K562 (cell line): ENCODE measurements around the gene INPP5D. TPM values are rescaled to one million over a fixed set of nuclear protein-coding genes. Genes with fewer than 3 reads are reported as not detected.
"Not testable (repeated sequence)": the region's sequence is repeated elsewhere in the genome, so short reads cannot be mapped to it uniquely, and the experiment has no call there.

ENCODE experiments used
- ATAC-seq: fragments of 200-7000 bp; cut with Tn5 transposase; 3 replicates; pipeline ENCODE4 v1.9.1; 2020; ENCODE audit warnings: moderate library complexity
- BruUV-seq: library from RNA; stranded (reverse); fragments of 400-500 nt; replicated peaks from 2 replicates; lab custom pipeline; 2021; lab: Mats Ljungman, UMichigan
- CTCF ChIA-PET: fragments of 300-600 bp; formaldehyde crosslinking; extraction: SDS; loops from one replicate; lab custom pipeline; 2021; ENCODE audit warnings: low intra/inter-chr PET ratio; lab: Yijun Ruan, JAX
- POLR2A ChIA-PET: fragments of 300-600, 350-650 bp; sonication (Branson Sonifier 250); formaldehyde crosslinking; extraction: SDS; loops from one replicate; lab custom pipeline; 2021; ENCODE audit warnings: antibody characterized with exemption, inconsistent platforms; lab: Yijun Ruan, JAX
- DNase-seq, 4 experiments: peaks; one replicate each; pipeline versions ENCODE4 v3.0.0 to v3.0.0-alpha.2; 2011 to 2018; ENCODE audit warnings: low spot score in 3 of 4, mixed read lengths in 3 of 4; ENCODE audit errors: extremely low read depth in 1 of 4
- FAIRE-seq: peaks from 2 replicates; lab custom pipeline; 2011; peaks lifted over from hg19 to GRCh38; lab: Jason Lieb, UNC
- H2AFZ ChIP-seq: 2 replicates; pipeline ENCODE4 v1.6.0; 2011; ENCODE audit warnings: low read depth, low read length, control low read depth, inconsistent platforms
- H3K27ac ChIP-seq: fragments of 200-600 bp; 3 replicates; pipeline ENCODE4 v1.8.0; 2011; ENCODE audit warnings: low read depth, mild to moderate bottlenecking, control low read depth, inconsistent platforms, low read length, moderate library complexity, mixed read lengths; ENCODE audit errors: extremely low read depth
- H3K27me3 ChIP-seq, 2 experiments: fragments of 300-600 bp in 1 of 2; 2 replicates in 1 of 2; 3 replicates in 1 of 2; pipeline versions ENCODE4 v1.6.0 to v1.8.0; 2011; ENCODE audit warnings: inconsistent platforms in 2 of 2, low read length in 2 of 2, mild to moderate bottlenecking in 1 of 2, mixed read lengths in 1 of 2, moderate library complexity in 1 of 2; ENCODE audit not compliant: control insufficient read depth in 2 of 2, insufficient read depth in 2 of 2
- H3K36me3 ChIP-seq: fragments of 300-600 bp; 3 replicates; pipeline ENCODE4 v1.8.0; 2011; ENCODE audit warnings: mild to moderate bottlenecking, low read length, inconsistent platforms; ENCODE audit not compliant: control insufficient read depth, insufficient read depth
- H3K4me1 ChIP-seq, 2 experiments: fragments of 200-600 bp in 1 of 2; replicated peaks in 1 of 2; 2 replicates in 1 of 2; 3 replicates in 1 of 2; pipeline versions ENCODE4 v1.5.1 to v1.8.0; 2011; ENCODE audit warnings: inconsistent platforms in 2 of 2, low read length in 2 of 2, mild to moderate bottlenecking in 1 of 2, mixed read lengths in 1 of 2, moderate library complexity in 1 of 2; ENCODE audit not compliant: control insufficient read depth in 2 of 2, insufficient read depth in 2 of 2
- H3K4me2 ChIP-seq: 2 replicates; pipeline ENCODE4 v1.6.1; 2011; ENCODE audit warnings: low read length, control low read depth, inconsistent platforms, mixed read lengths; ENCODE audit not compliant: insufficient read depth
- H3K4me3 ChIP-seq: fragments of 200-600 bp; sonication (generic), shearing (Covaris generic); 2 replicates; pipeline ENCODE4 v1.5.1; 2016; ENCODE audit warnings: control low read depth, inconsistent platforms
- H3K79me2 ChIP-seq: fragments of 200-600 bp; 3 replicates; pipeline ENCODE4 v1.8.0; 2011; ENCODE audit warnings: low read length, inconsistent platforms; ENCODE audit not compliant: control insufficient read depth, insufficient read depth
- H3K9ac ChIP-seq, 2 experiments: 2 replicates each; pipeline versions ENCODE4 v1.6.0 to v1.6.1; 2011; ENCODE audit warnings: low read depth in 2 of 2, low read length in 2 of 2, control low read depth in 1 of 2, inconsistent platforms in 1 of 2, mild to moderate bottlenecking in 1 of 2, mixed read lengths in 1 of 2; ENCODE audit not compliant: insufficient read depth in 1 of 2
- H3K9me1 ChIP-seq: one replicate; pipeline ENCODE4 v1.6.0; 2011; ENCODE audit warnings: inconsistent platforms, mild to moderate bottlenecking, low read length, moderate library complexity; ENCODE audit not compliant: control insufficient read depth, insufficient read depth
- H3K9me3 ChIP-seq: replicated peaks from 2 replicates; pipeline ENCODE4 v1.5.1; 2011; ENCODE audit warnings: low read depth, low read length, inconsistent platforms; ENCODE audit not compliant: control insufficient read depth, insufficient read depth
- H4K20me1 ChIP-seq: replicated peaks from 2 replicates; pipeline ENCODE4 v1.6.1; 2011; ENCODE audit warnings: low read length, inconsistent platforms, mixed read lengths; ENCODE audit not compliant: control insufficient read depth, insufficient read depth
- COPS2 ChIP-seq: fragments of 450-650 bp; conservative IDR thresholded peaks from 2 replicates; pipeline ENCODE4 v1.6.1; 2016; ENCODE audit warnings: mild to moderate bottlenecking, moderate library complexity
- ETS2 ChIP-seq: IDR thresholded peaks from 2 replicates; pipeline ENCODE4 v1.6.1; 2016; ENCODE audit warnings: borderline replicate concordance, missing genetic modification characterization, mild to moderate bottlenecking, moderate library complexity, missing compliant biosample characterization; ENCODE audit not compliant: poor library complexity, severe bottlenecking
- MCM7 ChIP-seq, 2 experiments: fragments of 450-650 bp; IDR thresholded peaks; 2 replicates each; pipeline ENCODE4 v1.6.1; 2016 to 2018
- ZNF79 ChIP-seq: fragments of 250-450 bp; sonication (Bioruptor Pico); IDR thresholded peaks from 2 replicates; pipeline ENCODE4 v1.4.0; 2020; ENCODE audit warnings: low read depth, mild to moderate bottlenecking, moderate library complexity
- WGBS: fragments of 100-300 bp; shearing (Covaris generic); methylation state at CpG from one replicate; pipeline ENCODE4 v1.1.6; 2016; ENCODE audit warnings: low coverage, mixed read lengths; ENCODE audit not compliant: insufficient coverage; ENCODE audit errors: missing lambda C conversion rate; 5-methylcytosine and 5-hydroxymethylcytosine counted together
- in situ Hi-C: fragments of 300-500 bp; cut with MboI; formaldehyde crosslinking; loops from 4 replicates; pipeline ENCODE4 v1.15.0; 2018; ENCODE audit warnings: inconsistent platforms, mixed read lengths
- intact Hi-C: fragments of 100-400 bp; cut with micrococcal nuclease; formaldehyde crosslinking; loops from 2 replicates; pipeline ENCODE4 v1.14.2; 2022
- polyA plus RNA-seq, 8 experiments: library from polyadenylated mRNA; depleted of rRNA in 4 of 8; stranded (reverse) in 5 of 8; unstranded in 3 of 8; fragments of >200 nt; fragmentation: Nextera tagmentation in 2 of 8; fragmentation: Illumina TruSeq in 1 of 8; extraction: Ambion mirVana in 2 of 8; extraction: Trizol in 1 of 8; gene quantifications; 2 replicates each; pipeline versions ENCODE4 v1.2.1 to v1.2.3, GENCODE V29; 2011 to 2014; ENCODE audit warnings: inconsistent platforms in 1 of 8, missing spikeins in 1 of 8
- total RNA-seq, 7 experiments: library from RNA; depleted of rRNA in 6 of 7; stranded (reverse); fragments of >200 nt in 6 of 7; fragmentation: Illumina TruSeq in 2 of 7; extraction: Trizol in 2 of 7; gene quantifications; 2 replicates each; pipeline versions ENCODE4 v1.2.1 to v1.2.3, GENCODE V29; 2011 to 2021; ENCODE audit warnings: low replicate concordance in 1 of 7
- TF ChIP-seq, protein P1 (sequence below): fragments of 450-650 bp; conservative IDR thresholded peaks from 2 replicates; pipeline ENCODE4 v1.6.1; 2016; ENCODE audit warnings: missing genetic modification characterization, low read depth, mild to moderate bottlenecking, control low read depth, missing compliant biosample characterization
- TF ChIP-seq, protein P2 (sequence below), 3 experiments: fragments of 200-800 bp in 1 of 3; sonication (Bioruptor generic) in 1 of 3; sonication (generic) in 1 of 3; formaldehyde crosslinking in 1 of 3; IDR thresholded peaks; 2 replicates each; pipeline versions ENCODE4 v1.6.1 to v1.8.0; 2016 to 2022; ENCODE audit warnings: mild to moderate bottlenecking in 2 of 3, missing compliant biosample characterization in 2 of 3, missing genetic modification characterization in 2 of 3, missing genetic modification reagents in 1 of 3
- TF ChIP-seq, protein P3 (sequence below), 3 experiments: IDR thresholded peaks in 2 of 3; conservative IDR thresholded peaks in 1 of 3; 2 replicates each; pipeline ENCODE4 v1.5.1; 2011 to 2012; ENCODE audit warnings: low read length in 3 of 3, mild to moderate bottlenecking in 3 of 3, control low read depth in 2 of 3, improper control_type of control experiment in 1 of 3, inconsistent platforms in 1 of 3, low read depth in 1 of 3, mixed read lengths in 1 of 3, moderate library complexity in 1 of 3; ENCODE audit not compliant: insufficient read depth in 2 of 3

Gene INPP5D
- total and polyA plus RNA-seq, 9 of the 15 experiments (the other 6 are each of a cell fraction or from before 2014, with no cell fraction given): 0.55 to 6.2 (median 2.2) TPM

DNA sequence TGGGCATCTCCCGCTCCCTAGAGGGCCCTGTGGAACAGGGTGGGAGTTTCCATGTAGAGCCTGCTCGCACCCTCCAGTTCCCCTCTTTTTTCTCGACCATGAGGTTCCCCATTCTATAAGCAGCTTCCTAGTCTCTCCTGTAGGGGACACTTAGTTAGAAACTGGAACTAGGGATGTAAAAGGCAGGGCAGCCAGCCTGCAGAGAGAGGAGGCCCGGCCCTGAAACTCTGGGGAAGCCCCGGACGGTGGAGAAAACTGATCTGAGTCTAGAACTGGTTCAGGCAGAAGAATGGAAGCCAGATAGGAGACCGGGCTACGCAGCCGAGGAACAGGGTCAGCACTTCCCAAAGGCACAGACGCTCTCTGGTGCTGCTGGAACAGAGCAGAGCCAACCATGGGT lies 139.7 kb downstream of the INPP5D start:
- Histone ChIP-seq H3K27ac (no peak overlapping the region), H3K27me3 (no peaks in the 10 kb centered on the region), H3K9ac (no peak overlapping the region), H3K36me3 (no peaks in the 10 kb centered on the region), H2AFZ (peak overlapping the region; percentile 59; the same call in 1 of the 2 replicates), H3K9me3 (no peaks in the 10 kb centered on the region; the same call in 1 of the 2 replicates), H3K4me3 (no peak overlapping the region), H4K20me1 (no peaks in the 10 kb centered on the region), H3K4me1 (peaks cover 0 to 4% of the 10 kb centered on the region in 2 experiments; a peak in 2 of 5 replicates), H3K79me2 (no peaks in the 10 kb centered on the region), H3K4me2 (no peak overlapping the region), H3K9me1 (no peaks in the 10 kb centered on the region)
- FAIRE-seq: no peak
- ATAC-seq: peak; percentile 33
- TF ChIP-seq COPS2: no peak
- TF ChIP-seq ZNF79 (CRISPR knock-in tag): no peak
- TF ChIP-seq MCM7 (IDR thresholded peaks at IDR 0.05): no peak
- TF ChIP-seq, protein P1, sequence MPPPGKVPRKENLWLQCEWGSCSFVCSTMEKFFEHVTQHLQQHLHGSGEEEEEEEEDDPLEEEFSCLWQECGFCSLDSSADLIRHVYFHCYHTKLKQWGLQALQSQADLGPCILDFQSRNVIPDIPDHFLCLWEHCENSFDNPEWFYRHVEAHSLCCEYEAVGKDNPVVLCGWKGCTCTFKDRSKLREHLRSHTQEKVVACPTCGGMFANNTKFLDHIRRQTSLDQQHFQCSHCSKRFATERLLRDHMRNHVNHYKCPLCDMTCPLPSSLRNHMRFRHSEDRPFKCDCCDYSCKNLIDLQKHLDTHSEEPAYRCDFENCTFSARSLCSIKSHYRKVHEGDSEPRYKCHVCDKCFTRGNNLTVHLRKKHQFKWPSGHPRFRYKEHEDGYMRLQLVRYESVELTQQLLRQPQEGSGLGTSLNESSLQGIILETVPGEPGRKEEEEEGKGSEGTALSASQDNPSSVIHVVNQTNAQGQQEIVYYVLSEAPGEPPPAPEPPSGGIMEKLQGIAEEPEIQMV (tag): peak; percentile 61
- TF ChIP-seq, protein P2, sequence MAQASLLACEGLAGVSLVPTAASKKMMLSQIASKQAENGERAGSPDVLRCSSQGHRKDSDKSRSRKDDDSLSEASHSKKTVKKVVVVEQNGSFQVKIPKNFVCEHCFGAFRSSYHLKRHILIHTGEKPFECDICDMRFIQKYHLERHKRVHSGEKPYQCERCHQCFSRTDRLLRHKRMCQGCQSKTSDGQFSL (CRISPR knock-in tag; IDR thresholded peaks at IDR 0.05): no peak
- TF ChIP-seq, protein P2 (tag; IDR thresholded peaks at IDR 0.05): no peak
- no peak for TF ChIP-seq ETS2 (tag)
- TF ChIP-seq, protein P3, sequence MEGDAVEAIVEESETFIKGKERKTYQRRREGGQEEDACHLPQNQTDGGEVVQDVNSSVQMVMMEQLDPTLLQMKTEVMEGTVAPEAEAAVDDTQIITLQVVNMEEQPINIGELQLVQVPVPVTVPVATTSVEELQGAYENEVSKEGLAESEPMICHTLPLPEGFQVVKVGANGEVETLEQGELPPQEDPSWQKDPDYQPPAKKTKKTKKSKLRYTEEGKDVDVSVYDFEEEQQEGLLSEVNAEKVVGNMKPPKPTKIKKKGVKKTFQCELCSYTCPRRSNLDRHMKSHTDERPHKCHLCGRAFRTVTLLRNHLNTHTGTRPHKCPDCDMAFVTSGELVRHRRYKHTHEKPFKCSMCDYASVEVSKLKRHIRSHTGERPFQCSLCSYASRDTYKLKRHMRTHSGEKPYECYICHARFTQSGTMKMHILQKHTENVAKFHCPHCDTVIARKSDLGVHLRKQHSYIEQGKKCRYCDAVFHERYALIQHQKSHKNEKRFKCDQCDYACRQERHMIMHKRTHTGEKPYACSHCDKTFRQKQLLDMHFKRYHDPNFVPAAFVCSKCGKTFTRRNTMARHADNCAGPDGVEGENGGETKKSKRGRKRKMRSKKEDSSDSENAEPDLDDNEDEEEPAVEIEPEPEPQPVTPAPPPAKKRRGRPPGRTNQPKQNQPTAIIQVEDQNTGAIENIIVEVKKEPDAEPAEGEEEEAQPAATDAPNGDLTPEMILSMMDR (IDR thresholded peaks at IDR 0.05 in 2 of 3, conservative IDR thresholded peaks at IDR 0.05 in 1 of 3; ENCODE audit: insufficient read depth in 2 of 3, low read depth in 1 of 3, low read length in 3 of 3): 0 out of 6 replicates have a peak, but pooled peaks of 1 of the 3 experiments have one; percentile 9
- ChIA-PET CTCF (no interaction called here), POLR2A (no interaction called here)
- DNase-seq: no peak
- intact Hi-C loops: no loop called here
- in situ Hi-C loops: no loop called here
- 76% methylated on average over 6 of the region's 10 CpGs for WGBS
- no TSS peak for BruUV-seq

DNA sequence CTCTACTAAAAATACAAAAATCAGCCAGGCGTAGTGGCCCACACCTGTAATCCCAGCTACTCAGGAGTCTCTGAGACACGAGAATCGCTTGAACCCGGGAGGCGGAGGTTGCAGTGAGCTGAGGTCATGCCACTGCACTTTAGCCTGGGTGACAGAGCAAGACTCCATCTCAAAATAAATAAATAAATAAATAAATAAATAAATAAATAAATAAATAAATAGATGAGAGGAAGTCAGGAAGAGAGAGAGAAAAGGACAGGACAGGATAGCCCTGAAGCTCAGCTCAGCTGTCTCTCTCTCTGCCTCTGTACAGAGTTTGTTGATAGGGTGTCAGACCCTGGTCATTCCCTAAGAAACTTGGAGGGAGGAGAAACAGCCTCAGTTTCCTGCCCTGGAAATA lies 140.6 kb downstream of the INPP5D start:
- ATAC-seq, H3K27ac ChIP-seq, H3K79me2 ChIP-seq, in situ Hi-C loops, H3K9ac ChIP-seq, H4K20me1 ChIP-seq, FAIRE-seq, H2AFZ ChIP-seq, CTCF ChIA-PET, H3K4me2 ChIP-seq, H3K9me3 ChIP-seq, H3K4me1 ChIP-seq, H3K27me3 ChIP-seq, H3K4me3 ChIP-seq, H3K9me1 ChIP-seq, DNase-seq, H3K36me3 ChIP-seq, intact Hi-C loops, BruUV-seq: not testable (repeated sequence)
- POLR2A ChIA-PET: interaction anchor here (0.7 kb wide), 1 partner anchor 82 kb away, joined by 3 read pairs; no protein-coding TSS in a partner anchor
- WGBS: 74% methylated on average over 3 of the region's 5 CpGs
